ENCODE results near the gene NEDD1.

- TF ChIP-seq CTCF (IDR thresholded peaks at IDR 0.05; ENCODE audit: low read length) (no peak), EZH2 (IDR thresholded peaks at IDR 0.05; ENCODE audit: borderline replicate concordance, low read length) (no peak)
These were observed 26.8 kb upstream of the NEDD1 start for GRCh38 chr12:96880220-96880619.

Measured in OCI-LY1 (cell line).